HG03159 (cell line): ENCODE results near the gene ANAPC2.

Experiments
- ATAC-seq: cut with Tn5 transposase; IDR thresholded peaks from one replicate; pipeline ENCODE4 v1.9.1; 2021; ENCODE audit warnings: mild to moderate bottlenecking, moderate library complexity; ENCODE audit not compliant: unreplicated experiment

Gene ANAPC2

GRCh38 chr9:137227054-137227852 lies 38.9 kb upstream of the ANAPC2 start, which contains the start of gene RNF224:
Gene RNF224 (plus strand): TSS chr9:137227502. CDS start chr9:137228336, 834 bp downstream.
- ATAC-seq: no peak

- no peak for ATAC-seq
Observed at GRCh38 chr9:137226338-137227053, 38.1 kb upstream of the ANAPC2 start.

DNA sequence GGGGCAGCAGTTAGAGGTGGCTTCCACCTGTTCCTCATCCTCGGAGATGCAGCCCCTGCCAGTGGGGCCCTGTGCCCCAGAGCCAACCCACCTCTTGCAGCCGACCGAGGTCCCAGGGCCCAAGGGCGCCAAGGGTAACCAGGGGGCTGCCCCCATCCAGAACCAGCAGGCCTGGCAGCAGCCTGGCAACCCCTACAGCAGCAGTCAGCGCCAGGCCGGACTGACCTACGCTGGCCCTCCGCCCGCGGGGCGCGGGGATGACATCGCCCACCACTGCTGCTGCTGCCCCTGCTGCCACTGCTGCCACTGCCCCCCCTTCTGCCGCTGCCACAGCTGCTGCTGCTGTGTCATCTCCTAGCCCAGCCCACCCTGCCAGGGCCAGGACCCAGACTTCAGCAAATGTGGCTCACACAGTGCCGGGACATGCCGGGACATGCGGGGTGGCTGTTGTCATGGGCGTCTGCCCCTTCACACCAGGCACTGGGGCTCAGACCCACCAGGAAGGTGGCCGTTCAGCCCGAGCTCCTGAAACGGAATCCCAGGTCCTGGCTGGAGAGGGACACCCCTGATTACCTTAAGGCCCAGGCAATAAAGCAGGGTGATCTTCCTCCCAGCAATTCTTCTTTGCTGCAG lies 37.5 kb upstream of the ANAPC2 start:
- no peak for ATAC-seq

- no peak for ATAC-seq
Observed at GRCh38 chr9:137224830-137225694, 36.7 kb upstream of the ANAPC2 start, which contains the start of gene CYSRT1. Gene CYSRT1 (plus strand): TSS chr9:137225174. CDS start chr9:137225622, 448 bp downstream.

GRCh38 chr9:137223078-137223970 lies 35.0 kb upstream of the ANAPC2 start:
- ATAC-seq: peak; percentile 72

GRCh38 chr9:137222190-137223077 lies 34.1 kb upstream of the ANAPC2 start, which contains the start of gene RNF208:
Gene RNF208 (minus strand): TSS chr9:137222240. CDS start chr9:137221212, 1,028 bp downstream.
- ATAC-seq: no peak

- no peak for ATAC-seq
Observed at GRCh38 chr9:137221506-137222111, 33.2 kb upstream of the ANAPC2 start.

GRCh38 chr9:137221095-137221505 lies 32.7 kb upstream of the ANAPC2 start:
- no peak for ATAC-seq

GRCh38 chr9:137220317-137221094 lies 32.1 kb upstream of the ANAPC2 start:
- no peak for ATAC-seq

DNA sequence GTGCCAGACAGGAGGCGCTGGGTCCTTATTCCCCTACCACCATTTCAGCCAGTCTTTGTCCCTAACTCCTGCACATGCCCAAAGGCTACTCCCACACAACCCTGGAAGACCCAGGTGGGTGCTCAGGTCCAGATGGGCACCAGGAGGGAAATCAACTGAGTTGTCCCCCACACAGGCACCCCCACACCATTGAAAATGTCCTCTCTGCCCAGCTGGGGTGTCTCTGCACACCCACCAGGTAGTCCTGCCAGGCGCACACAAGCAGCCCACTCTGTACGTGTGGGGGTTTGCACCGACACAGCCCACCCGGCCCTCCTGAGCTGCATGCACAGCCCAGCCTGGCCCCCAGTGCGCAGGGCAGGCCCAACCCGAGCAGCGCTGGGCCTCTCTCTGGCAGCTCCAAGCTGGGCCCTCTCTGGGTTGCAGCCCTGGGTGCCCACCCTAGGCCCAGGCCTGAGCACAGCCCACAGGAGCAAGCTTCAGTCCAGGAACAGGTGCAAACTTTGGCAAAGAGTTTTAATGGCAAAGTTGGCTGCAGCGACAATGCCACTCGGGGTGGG lies 31.5 kb upstream of the ANAPC2 start:
- no peak for ATAC-seq

- no peak for ATAC-seq
Observed at GRCh38 chr9:137218754-137219271, 30.5 kb upstream of the ANAPC2 start.

DNA sequence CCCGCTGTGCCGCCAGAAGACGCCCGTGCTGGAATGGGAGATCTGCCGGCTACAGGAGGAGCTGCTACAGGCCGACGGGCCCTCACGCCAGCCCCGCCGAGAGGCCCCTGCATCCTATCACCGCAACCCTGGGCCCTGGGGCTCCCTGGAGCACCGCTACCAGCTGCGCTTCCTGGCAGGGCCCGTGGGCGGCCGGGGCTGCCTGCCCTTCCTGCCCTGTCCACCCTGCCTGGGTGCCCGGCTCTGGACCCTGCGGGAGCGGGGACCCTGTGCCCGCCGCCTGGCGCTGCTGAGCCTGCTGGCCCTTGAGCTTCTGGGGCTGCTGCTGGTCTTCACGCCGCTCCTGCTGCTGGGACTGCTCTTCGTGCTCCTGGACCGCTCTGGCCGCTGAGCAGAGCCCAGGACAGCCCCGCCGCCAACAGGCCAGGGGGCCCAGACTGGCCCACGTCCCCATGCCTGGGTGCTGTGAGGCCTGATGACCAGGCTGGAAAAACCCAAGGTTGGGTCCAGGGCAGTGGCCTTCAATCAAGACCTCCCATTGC lies 29.9 kb upstream of the ANAPC2 start:
- ATAC-seq: no peak

- no peak for ATAC-seq
Observed at GRCh38 chr9:137217276-137218211, 29.2 kb upstream of the ANAPC2 start.

DNA sequence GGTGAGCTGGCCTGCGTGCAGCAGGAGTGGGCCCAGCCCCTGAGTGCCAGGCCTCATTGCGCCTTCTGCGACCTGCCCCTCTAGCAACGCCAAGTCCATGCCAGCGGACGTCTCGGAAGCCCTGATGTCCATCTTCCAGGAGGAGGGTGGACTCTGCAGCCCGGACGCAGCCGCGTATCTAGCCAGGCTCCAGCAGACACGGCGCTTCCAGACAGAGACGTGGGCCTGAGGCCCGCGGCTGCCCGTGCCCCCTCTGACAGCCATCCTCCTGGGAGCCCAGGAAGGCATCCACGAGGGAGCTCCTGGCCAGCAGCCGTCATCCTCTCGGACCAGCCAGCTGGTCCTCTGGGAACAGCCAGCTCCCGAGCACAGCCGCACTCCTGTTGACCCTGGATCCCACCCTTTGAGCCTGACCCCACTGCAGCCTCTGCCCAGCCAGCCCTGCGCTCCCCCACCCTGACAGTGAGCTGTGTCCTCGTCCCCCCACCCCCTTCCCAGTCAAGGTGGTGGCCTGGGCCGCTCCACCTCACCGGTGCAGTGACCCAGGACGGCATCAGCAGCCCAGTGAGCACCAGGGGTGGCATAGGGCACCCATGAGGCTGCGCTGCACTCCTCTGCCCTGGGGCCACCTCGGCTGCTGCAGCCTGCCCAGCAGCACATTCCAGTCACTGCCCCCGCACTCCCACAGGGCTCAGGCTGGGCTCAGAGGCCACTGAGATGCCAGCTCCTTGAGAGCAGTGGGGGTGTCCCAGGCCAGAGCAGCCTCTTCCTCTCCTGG lies 28.0 kb upstream of the ANAPC2 start:
- ATAC-seq: no peak
